Activated CD8-positive, alpha-beta T cell treated with anti-CD3 and anti-CD28 coated beads for 36 hours (primary cell): ENCODE data around the gene COL13A1. TPM values are rescaled to one million over a fixed set of nuclear protein-coding genes. Genes with fewer than 3 reads are reported as not detected.

ENCODE experiments used
- ATAC-seq: fragments of 200-7000 bp; cut with Tn5 transposase; one replicate; pipeline ENCODE4 v1.10.0; 2021; ENCODE audit warnings: mild to moderate bottlenecking, moderate library complexity
- CTCF ChIA-PET: fragments of 350-600 bp; sonication (Branson Sonifier 250); formaldehyde crosslinking; loops from one replicate; lab custom pipeline; 2021; ENCODE audit warnings: antibody characterized with exemption; lab: Charles Lee
- POLR2A ChIA-PET: fragments of 350-600 bp; sonication (Branson Sonifier 250); formaldehyde crosslinking; loops from one replicate; lab custom pipeline; 2021; ENCODE audit warnings: antibody characterized with exemption; lab: Charles Lee
- DNase-seq: peaks from one replicate; pipeline ENCODE4 v3.0.0-alpha.2; 2020
- H3K27ac Mint-ChIP-seq: one replicate; pipeline ENCODE4 v1.8.0; 2021; ENCODE audit warnings: mild to moderate bottlenecking, mixed read lengths
- H3K27me3 Mint-ChIP-seq: one replicate; pipeline ENCODE4 v1.8.0; 2021; ENCODE audit warnings: mixed read lengths
- H3K36me3 Mint-ChIP-seq: one replicate; pipeline ENCODE4 v1.8.0; 2021; ENCODE audit warnings: low read depth, mixed read lengths
- H3K4me1 Mint-ChIP-seq: one replicate; pipeline ENCODE4 v1.8.0; 2021; ENCODE audit warnings: low read depth, mixed read lengths
- H3K4me3 Mint-ChIP-seq: one replicate; pipeline ENCODE4 v1.8.0; 2021; ENCODE audit warnings: mild to moderate bottlenecking, moderate library complexity, mixed read lengths
- H3K9me3 Mint-ChIP-seq: one replicate; pipeline ENCODE4 v1.8.0; 2021; ENCODE audit warnings: mixed read lengths
- CTCF ChIP-seq: fragments of 200-600 bp; IDR thresholded peaks from one replicate; pipeline ENCODE4 v1.8.0; 2022; ENCODE audit warnings: antibody characterized with exemption, mild to moderate bottlenecking
- intact Hi-C: fragments of 100-400 bp; cut with micrococcal nuclease; formaldehyde crosslinking; loops from one replicate; pipeline ENCODE4 v1.10.0; 2022
- total RNA-seq, 2 experiments: library from RNA; stranded (reverse); gene quantifications; one replicate each; pipeline ENCODE4 v1.2.3, GENCODE V29; 2021

Gene COL13A1
- total RNA-seq, 2 experiments from 2014 or later: not detected

- intact Hi-C loops: no loop called here
- peaks cover 11% of the 10 kb centered on the region for H3K27me3 Mint-ChIP-seq
- H3K27ac Mint-ChIP-seq: no peak overlapping the region
- H3K36me3 Mint-ChIP-seq: no peaks in the 10 kb centered on the region
- ChIA-PET CTCF (interaction anchor here (1.4 to 1.9 kb wide), 2 partner anchors 17 to 106 kb away, joined by 3 to 4 read pairs; no protein-coding TSS in a partner anchor), POLR2A (no interaction called here)
- H3K4me3 Mint-ChIP-seq: no peak overlapping the region
- no peak for ATAC-seq
- no peak for DNase-seq
- H3K9me3 Mint-ChIP-seq: no peaks in the 10 kb centered on the region
- no peak for TF ChIP-seq CTCF
- H3K4me1 Mint-ChIP-seq: no peaks in the 10 kb centered on the region
These were observed 6.0 kb downstream of the COL13A1 start for GRCh38 chr10:69807696-69808095.

GRCh38 chr10:69809318-69809717 is 7.6 kb downstream of the COL13A1 start:
- Mint-ChIP-seq H3K4me3 (no peak overlapping the region), H3K9me3 (no peaks in the 10 kb centered on the region), H3K27ac (no peak overlapping the region), H3K36me3 (no peaks in the 10 kb centered on the region), H3K27me3 (peaks cover under 1% of the 10 kb centered on the region), H3K4me1 (no peaks in the 10 kb centered on the region)
- CTCF ChIA-PET: interaction anchor here (0.8 kb wide), 1 partner anchor 8 kb away, joined by 3 read pairs; no protein-coding TSS in a partner anchor
- no peak for DNase-seq
- POLR2A ChIA-PET: interaction anchor here (0.6 kb wide), 1 partner anchor 1646 kb away, joined by 3 read pairs; no protein-coding TSS in a partner anchor
- TF ChIP-seq CTCF: no peak
- ATAC-seq: no peak
- intact Hi-C loops: no loop called here

GRCh38 chr10:69810097-69810496 is 8.4 kb downstream of the COL13A1 start:
- POLR2A ChIA-PET: no interaction called here
- DNase-seq (no peak), ATAC-seq (no peak)
- Mint-ChIP-seq H3K27me3 (no peaks in the 10 kb centered on the region), H3K36me3 (no peaks in the 10 kb centered on the region), H3K4me3 (no peak overlapping the region), H3K9me3 (no peaks in the 10 kb centered on the region), H3K27ac (no peak overlapping the region), H3K4me1 (no peaks in the 10 kb centered on the region)
- CTCF ChIA-PET: no interaction called here
- intact Hi-C loops: no loop called here
- no peak for TF ChIP-seq CTCF

GRCh38 chr10:69810675-69811397 is 9.1 kb downstream of the COL13A1 start:
- DNase-seq (no peak), ATAC-seq (no peak)
- no peak for TF ChIP-seq CTCF
- ChIA-PET CTCF (interaction anchor here (1.0 to 1.2 kb wide), 2 partner anchors 10 to 104 kb away, joined by 3 to 4 read pairs; no protein-coding TSS in a partner anchor), POLR2A (no interaction called here)
- no peaks in the 10 kb centered on the region for H3K27me3 Mint-ChIP-seq
- H3K27ac Mint-ChIP-seq: no peak overlapping the region
- H3K4me1 Mint-ChIP-seq: no peaks in the 10 kb centered on the region
- no peak overlapping the region for H3K4me3 Mint-ChIP-seq
- no peaks in the 10 kb centered on the region for H3K9me3 Mint-ChIP-seq
- intact Hi-C loops: no loop called here
- no peaks in the 10 kb centered on the region for H3K36me3 Mint-ChIP-seq

- peaks cover 6% of the 10 kb centered on the region for H3K4me1 Mint-ChIP-seq
- H3K27ac Mint-ChIP-seq: no peak overlapping the region
- H3K4me3 Mint-ChIP-seq: no peak overlapping the region
- no peaks in the 10 kb centered on the region for H3K36me3 Mint-ChIP-seq
- TF ChIP-seq CTCF: no peak
- H3K9me3 Mint-ChIP-seq: no peaks in the 10 kb centered on the region
- CTCF ChIA-PET: no interaction called here
- H3K27me3 Mint-ChIP-seq: peaks cover 10% of the 10 kb centered on the region
- ATAC-seq (no peak), DNase-seq (no peak)
- intact Hi-C loops: no loop called here
- POLR2A ChIA-PET: interaction anchor here (0.9 kb wide), 1 partner anchor 45 kb away, joined by 3 read pairs; no protein-coding TSS in a partner anchor
These were observed 11.9 kb downstream of the COL13A1 start for GRCh38 chr10:69813632-69814031.
